Fibroblast of mammary gland (primary cell): ENCODE measurements around the gene PNMA6A.
"Not testable (repeated sequence)": the region's sequence is repeated elsewhere in the genome, so short reads cannot be mapped to it uniquely, and the experiment has no call there.

Source experiments
- DNase-seq: peaks from one replicate; pipeline ENCODE4 v3.0.0-alpha.2; 2010; ENCODE audit warnings: low read depth
- H3K4me3 ChIP-seq: 2 replicates; pipeline ENCODE4 v1.5.1; 2011; ENCODE audit warnings: low read depth, mild to moderate bottlenecking, low read length, moderate library complexity; ENCODE audit not compliant: control insufficient read depth
- TF ChIP-seq, protein P1 (sequence below): conservative IDR thresholded peaks from 2 replicates; pipeline ENCODE4 v1.5.1; 2011; ENCODE audit warnings: low read depth, low read length, inconsistent platforms; ENCODE audit not compliant: control insufficient read depth, insufficient read depth

PNMA6A gene

DNA sequence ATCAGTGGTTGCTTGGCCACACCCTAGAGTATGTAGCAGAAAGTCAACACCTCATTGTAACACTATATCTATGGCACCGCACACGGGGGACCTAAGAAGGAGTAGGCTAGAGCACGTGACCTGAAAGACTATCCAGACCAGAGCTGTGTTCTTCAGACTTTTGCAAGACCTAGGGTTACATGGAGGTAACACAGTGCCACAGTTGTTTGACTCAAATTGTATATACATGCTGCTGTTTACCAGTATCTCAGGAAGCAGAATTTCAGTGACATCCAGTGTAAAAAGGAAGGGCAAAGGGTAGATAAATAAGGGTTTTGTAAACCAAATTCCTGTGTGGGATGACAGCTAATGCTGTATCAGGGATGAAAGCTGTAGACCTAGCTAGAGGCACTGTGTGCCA lies 30.2 kb downstream of the PNMA6A start:
- DNase-seq: no peak
- TF ChIP-seq, protein P1, sequence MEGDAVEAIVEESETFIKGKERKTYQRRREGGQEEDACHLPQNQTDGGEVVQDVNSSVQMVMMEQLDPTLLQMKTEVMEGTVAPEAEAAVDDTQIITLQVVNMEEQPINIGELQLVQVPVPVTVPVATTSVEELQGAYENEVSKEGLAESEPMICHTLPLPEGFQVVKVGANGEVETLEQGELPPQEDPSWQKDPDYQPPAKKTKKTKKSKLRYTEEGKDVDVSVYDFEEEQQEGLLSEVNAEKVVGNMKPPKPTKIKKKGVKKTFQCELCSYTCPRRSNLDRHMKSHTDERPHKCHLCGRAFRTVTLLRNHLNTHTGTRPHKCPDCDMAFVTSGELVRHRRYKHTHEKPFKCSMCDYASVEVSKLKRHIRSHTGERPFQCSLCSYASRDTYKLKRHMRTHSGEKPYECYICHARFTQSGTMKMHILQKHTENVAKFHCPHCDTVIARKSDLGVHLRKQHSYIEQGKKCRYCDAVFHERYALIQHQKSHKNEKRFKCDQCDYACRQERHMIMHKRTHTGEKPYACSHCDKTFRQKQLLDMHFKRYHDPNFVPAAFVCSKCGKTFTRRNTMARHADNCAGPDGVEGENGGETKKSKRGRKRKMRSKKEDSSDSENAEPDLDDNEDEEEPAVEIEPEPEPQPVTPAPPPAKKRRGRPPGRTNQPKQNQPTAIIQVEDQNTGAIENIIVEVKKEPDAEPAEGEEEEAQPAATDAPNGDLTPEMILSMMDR: no peak
- no peak overlapping the region for H3K4me3 ChIP-seq

DNA sequence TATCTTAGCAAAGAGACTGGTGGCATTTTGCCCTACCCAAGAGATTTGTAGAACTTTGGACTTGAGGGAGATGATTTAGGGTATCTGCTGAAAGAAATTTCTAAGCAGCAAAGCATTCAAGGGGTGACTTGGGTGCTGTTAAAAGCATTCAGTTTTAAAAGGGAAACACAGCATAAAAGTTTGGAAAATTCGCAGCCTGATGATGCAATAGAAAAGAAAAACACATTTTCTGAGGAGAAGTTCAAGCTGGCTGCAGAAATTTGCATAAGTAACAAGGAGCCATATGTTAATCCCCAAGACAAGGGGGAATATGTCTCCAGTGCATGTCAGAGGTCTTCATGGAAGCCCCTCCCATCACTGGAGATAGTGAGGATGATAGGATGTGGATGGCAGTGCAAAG lies 32.7 kb downstream of the PNMA6A start:
- H3K4me3 ChIP-seq, DNase-seq: not testable (repeated sequence)

DNA sequence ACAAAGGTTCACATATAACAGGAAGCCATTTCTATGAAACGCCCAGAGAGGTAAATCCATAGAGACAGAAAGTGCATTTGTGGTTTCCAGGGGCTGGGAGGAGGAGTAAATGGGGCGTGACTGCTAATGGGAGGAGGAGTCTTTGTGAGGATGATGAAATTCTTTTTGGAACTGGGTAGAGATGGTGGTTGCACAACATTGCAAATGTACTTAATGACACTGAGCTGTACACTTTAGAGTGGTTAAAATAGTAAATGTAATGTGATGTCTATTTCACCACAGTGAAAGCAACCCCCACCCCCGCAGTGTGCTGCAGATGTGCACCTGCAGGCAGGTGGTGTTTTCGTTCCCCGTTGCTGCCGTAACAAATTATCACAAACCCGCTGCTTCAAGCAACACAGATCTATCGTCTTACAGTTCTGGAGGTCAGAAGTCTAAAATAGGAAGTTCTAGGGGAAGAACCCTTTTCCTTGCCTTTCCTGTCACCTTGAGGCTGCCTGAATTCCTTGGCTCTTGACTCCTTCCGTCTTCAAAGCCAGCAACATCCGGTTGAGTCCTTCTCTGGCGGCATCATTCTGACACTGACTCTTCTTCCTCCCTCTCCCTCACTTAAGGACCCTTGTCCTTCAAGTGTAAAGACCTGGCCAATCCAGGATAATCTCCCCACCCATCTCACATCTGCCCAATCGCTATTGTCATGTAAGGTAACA lies 34.0 kb downstream of the PNMA6A start:
- DNase-seq, H3K4me3 ChIP-seq: not testable (repeated sequence)

DNA sequence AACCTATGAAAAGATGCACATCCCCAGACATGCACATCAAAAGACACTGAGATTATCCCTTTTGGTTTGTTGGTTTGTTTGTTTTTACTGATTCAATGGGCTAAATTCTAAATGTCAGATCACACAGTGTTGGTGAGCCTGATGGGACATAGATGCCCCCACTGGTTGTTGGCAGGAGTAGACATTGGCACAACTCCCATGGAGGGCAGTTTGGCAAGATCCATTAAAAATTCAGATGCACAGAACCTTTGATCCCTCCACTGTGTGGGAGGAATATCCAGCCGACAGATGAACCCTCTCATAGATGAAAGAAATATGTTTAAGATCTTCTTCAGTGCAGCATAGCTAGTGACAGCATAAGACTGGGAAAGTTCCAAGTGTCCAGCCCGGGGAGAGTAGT lies 38.5 kb downstream of the PNMA6A start:
- DNase-seq, H3K4me3 ChIP-seq: not testable (repeated sequence)

DNA sequence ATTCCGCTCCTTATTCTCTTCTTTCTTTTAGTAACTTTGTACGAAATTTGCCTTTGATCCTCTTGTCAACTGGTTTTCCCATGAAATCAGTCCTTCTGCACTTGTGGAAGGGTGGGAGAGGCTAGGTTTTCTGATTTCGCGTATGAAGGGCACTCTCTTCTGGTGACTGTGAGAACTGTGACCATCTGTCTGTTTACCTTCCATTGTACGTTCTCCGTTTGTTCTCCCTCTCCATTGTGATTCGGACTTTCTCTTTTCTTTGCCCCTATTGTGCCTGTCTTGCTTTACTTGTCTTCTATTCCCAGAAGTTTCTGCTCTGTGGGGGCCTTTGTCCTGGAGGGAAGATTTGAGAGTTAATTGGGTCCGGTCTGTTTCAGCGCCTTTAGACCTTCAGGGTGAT lies 41.6 kb downstream of the PNMA6A start:
- H3K4me3 ChIP-seq, DNase-seq: not testable (repeated sequence)

DNA sequence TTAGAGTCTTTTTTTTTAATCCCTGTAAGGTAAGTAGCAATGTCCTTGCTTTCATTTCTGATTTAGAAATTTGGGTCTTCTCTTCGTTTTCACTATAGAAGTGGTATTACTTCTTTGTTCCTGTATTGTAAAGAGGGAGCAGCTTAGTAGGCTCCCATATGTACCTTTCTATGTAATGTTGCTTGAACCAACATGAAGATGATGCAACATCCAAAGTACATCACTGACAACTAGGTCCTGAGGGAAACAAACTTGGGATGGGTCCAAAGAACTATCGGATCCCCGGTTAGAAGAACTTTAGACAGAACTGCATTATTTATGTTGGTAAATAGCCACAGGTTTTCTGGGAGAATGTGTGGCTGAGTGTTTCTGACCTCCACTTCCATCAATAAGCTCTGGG lies 45.5 kb downstream of the PNMA6A start:
- DNase-seq, H3K4me3 ChIP-seq: not testable (repeated sequence)

DNA sequence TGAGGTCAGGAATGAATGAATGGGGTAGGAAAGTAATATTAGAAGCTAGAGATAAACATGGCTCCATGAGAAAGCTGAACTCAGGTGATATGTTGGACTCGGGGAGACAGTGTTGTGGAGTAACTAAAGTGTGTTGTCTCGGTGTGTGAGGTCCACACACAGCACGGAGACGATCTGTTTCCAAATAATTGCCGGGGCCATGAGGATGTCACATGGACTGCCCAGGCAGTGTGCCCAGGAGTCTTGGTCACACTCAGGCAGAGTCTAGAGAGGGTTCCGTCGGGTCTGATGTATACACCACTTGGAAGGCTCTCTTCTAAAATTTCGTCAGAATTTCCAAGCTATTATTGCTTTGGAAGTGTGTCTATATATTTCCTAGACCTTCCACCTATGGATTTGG lies 48.0 kb downstream of the PNMA6A start:
- not testable (repeated sequence) for H3K4me3 ChIP-seq, DNase-seq

DNA sequence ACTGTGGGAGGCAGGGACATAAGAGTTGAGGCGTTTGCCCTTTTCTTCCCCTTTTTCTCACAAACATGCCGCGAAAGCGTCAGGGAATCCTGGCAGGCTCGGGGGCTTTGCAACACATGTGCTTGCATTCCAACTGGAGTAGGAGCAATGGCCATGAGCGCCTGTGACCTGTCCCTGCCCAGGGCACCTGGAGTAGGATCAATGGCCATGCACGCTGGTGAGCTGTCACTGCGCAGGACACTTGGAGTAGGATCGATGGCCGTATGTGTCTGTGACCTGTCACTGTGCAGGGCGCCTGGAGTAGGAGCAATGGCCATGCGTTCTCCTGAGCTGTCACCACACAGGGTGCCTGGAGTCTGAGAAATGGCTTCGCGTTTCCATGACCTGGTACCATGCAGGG lies 51.2 kb downstream of the PNMA6A start:
- not testable (repeated sequence) for H3K4me3 ChIP-seq

More for the DNA sequence above, 51.2 kb downstream of the PNMA6A start:
- not testable (repeated sequence) for DNase-seq
